ENCODE data around the gene LSM7.

Gene LSM7

GRCh38 chr19:2336528-2337328 lies 8.3 kb upstream of the LSM7 start:
- DNase-seq, result no peak

- DNase-seq, result no peak
Measured at GRCh38 chr19:2335848-2336247, 7.5 kb upstream of the LSM7 start.

- DNase-seq, result no peak
Measured at GRCh38 chr19:2334986-2335846, 6.8 kb upstream of the LSM7 start.

- no peak for DNase-seq
Measured at GRCh38 chr19:2334426-2334825, 6.0 kb upstream of the LSM7 start.

- DNase-seq, result peak; percentile 5
Measured at GRCh38 chr19:2333807-2334211, 5.4 kb upstream of the LSM7 start.

- no peak for DNase-seq
Measured at GRCh38 chr19:2333027-2333806, 4.8 kb upstream of the LSM7 start.

GRCh38 chr19:2332341-2333026 lies 4.1 kb upstream of the LSM7 start:
- no peak for DNase-seq

GRCh38 chr19:2331601-2332246 lies 3.3 kb upstream of the LSM7 start:
- DNase-seq, result no peak

- DNase-seq, result no peak
Measured at GRCh38 chr19:2330632-2331284, 2.4 kb upstream of the LSM7 start.

GRCh38 chr19:2330255-2330631 lies 1.9 kb upstream of the LSM7 start:
- DNase-seq, result no peak

GRCh38 chr19:2329501-2329916 lies 1.1 kb upstream of the LSM7 start:
- no peak for DNase-seq

GRCh38 chr19:2329149-2329478 lies 728 bp upstream of the LSM7 start:
- no peak for DNase-seq

- DNase-seq, result peak; percentile 93
Measured at GRCh38 chr19:2327773-2328400, 499 bp downstream of the LSM7 start.

- DNase-seq, result no peak
Measured at GRCh38 chr19:2326699-2327360, 1.6 kb downstream of the LSM7 start.

GRCh38 chr19:2325281-2326046 lies 2.9 kb downstream of the LSM7 start:
- DNase-seq, result no peak

- no peak for DNase-seq
Measured at GRCh38 chr19:2324220-2324948, 4.0 kb downstream of the LSM7 start.

GRCh38 chr19:2323707-2324106 lies 4.7 kb downstream of the LSM7 start:
- no peak for DNase-seq

- no peak for DNase-seq
Measured at GRCh38 chr19:2321565-2322283, 6.7 kb downstream of the LSM7 start.

- no peak for DNase-seq
Measured at GRCh38 chr19:2320939-2321338, 7.4 kb downstream of the LSM7 start.
